ENCODE measurements around the gene INPP5B. TPM values are rescaled to one million over a fixed set of nuclear protein-coding genes. Genes with fewer than 3 reads are reported as not detected.

The INPP5B gene
- total and polyA plus RNA-seq, 11 donors, result 6.5 to 16.2 (median 12.1) TPM

DNA sequence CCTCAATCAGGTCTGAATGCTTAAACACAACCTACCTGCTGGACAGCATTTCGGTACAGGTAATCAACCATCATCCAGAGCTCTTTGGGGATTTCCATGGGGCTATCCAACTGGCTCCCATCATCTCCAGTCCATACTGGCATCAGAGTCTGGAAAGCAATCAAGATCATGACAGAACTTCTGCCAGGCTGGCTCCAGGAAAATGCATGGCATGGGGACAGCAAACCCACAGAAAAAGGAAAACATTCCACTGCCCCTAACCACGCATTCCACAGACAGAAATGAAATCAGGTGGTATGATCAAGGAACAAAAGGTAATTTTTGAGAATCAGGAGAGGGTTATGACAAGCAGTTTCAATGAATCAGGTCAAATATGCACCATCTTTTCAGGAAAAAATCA, 78.4 kb downstream of the INPP5B start:
- Histone ChIP-seq H3K27me3 (no peaks in the 10 kb centered on the region), H3K27ac (no peak overlapping the region), H3K36me3 (peaks cover 0 to 100% (median 95%) of the 10 kb centered on the region in 9 donors), H3K4me3 (no peak overlapping the region), H3K4me1 (no peaks in the 10 kb centered on the region), H3K9me3 (no peaks in the 10 kb centered on the region)
- ATAC-seq (no peak), DNase-seq (no peak)
- 89 to 96% (median 93%) methylated on average over 2 of the region's 2 CpGs for WGBS, 4 donors
- no peak for TF ChIP-seq POLR2A (IDR thresholded peaks at IDR 0.05)
- TF ChIP-seq, protein P1, sequence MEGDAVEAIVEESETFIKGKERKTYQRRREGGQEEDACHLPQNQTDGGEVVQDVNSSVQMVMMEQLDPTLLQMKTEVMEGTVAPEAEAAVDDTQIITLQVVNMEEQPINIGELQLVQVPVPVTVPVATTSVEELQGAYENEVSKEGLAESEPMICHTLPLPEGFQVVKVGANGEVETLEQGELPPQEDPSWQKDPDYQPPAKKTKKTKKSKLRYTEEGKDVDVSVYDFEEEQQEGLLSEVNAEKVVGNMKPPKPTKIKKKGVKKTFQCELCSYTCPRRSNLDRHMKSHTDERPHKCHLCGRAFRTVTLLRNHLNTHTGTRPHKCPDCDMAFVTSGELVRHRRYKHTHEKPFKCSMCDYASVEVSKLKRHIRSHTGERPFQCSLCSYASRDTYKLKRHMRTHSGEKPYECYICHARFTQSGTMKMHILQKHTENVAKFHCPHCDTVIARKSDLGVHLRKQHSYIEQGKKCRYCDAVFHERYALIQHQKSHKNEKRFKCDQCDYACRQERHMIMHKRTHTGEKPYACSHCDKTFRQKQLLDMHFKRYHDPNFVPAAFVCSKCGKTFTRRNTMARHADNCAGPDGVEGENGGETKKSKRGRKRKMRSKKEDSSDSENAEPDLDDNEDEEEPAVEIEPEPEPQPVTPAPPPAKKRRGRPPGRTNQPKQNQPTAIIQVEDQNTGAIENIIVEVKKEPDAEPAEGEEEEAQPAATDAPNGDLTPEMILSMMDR (IDR thresholded peaks at IDR 0.05), result no peak
- intact Hi-C loops (cut with DNase I), result loop anchor here in 2 of 10 donors (10.0 kb wide), 2 partner anchors 116 to 174 kb away; partner anchors contain the start of gene CDCA8 (in 1 of the 2)

DNA sequence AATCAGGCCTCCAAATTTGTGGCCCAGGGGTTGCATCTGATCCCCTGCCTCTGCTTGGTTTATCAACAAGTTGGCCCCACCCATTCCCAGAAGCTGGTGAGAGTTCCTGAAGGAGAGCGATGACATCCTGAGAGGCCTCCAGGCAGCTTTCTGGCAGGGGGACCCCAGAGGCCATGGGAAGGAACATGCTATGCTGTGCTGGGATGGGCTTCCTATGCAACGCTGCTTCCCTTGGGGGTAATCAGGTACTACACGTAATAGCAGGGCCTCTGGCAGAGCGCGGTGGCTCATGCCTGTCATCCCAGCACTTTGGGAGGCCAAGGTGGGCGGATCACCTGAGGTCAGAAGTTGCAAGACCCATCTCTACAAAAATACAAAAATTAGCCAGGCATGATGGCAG, 79.1 kb downstream of the INPP5B start:
- no peaks in the 10 kb centered on the region for H3K4me1 ChIP-seq
- H3K27me3 ChIP-seq, result no peaks in the 10 kb centered on the region
- no peak for ATAC-seq
- no peak for TF ChIP-seq POLR2A (IDR thresholded peaks at IDR 0.05)
- TF ChIP-seq, protein P1 (IDR thresholded peaks at IDR 0.05), result no peak
- DNase-seq, result no peak
- WGBS, 4 donors, result 82 to 87% (median 84%) methylated on average over 6 of the region's 6 CpGs
- H3K4me3 ChIP-seq, result no peak overlapping the region
- no peaks in the 10 kb centered on the region for H3K9me3 ChIP-seq
- intact Hi-C loops (cut with DNase I), result loop anchor here in 2 of 10 donors (10.0 kb wide), 2 partner anchors 117 to 173 kb away; partner anchors contain the start of gene CDCA8 (in 1 of the 2)
- no peak overlapping the region for H3K27ac ChIP-seq
- peaks cover 0 to 100% (median 95%) of the 10 kb centered on the region in 9 donors for H3K36me3 ChIP-seq

DNA sequence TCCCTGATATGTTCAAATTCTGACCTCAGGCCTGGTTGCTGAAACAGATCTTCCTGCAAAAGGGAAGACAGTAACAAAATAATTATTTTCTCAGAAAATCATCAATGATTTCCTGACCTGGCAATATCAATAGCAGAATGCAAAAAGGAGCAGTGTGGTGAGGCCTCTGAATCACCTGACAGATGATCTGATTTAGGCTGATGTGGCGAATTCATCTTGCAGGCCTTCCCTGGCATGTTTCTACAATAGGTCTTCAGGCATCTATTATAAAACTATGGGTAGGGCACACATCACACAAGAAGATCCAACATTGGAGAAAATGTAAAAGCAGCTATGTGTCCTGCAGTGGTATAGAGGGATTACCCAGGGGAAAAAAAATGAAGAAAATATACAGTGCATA, 80.4 kb downstream of the INPP5B start:
- no peak for ATAC-seq
- WGBS, 4 donors, result 94 to 97% (median 96%) methylated on average over 1 of the region's 1 CpG

GRCh38 chr1:37865348-37866120, 81.3 kb downstream of the INPP5B start:
- TF ChIP-seq POLR2A (IDR thresholded peaks at IDR 0.05), result no peak
- TF ChIP-seq, protein P1 (IDR thresholded peaks at IDR 0.05), result no peak
- H3K36me3 ChIP-seq, result peaks cover 0 to 97% (median 95%) of the 10 kb centered on the region in 9 donors
- no peak overlapping the region for H3K4me3 ChIP-seq
- no peak overlapping the region for H3K27ac ChIP-seq
- 89 to 98% (median 90%) methylated on average over 6 of the region's 6 CpGs for WGBS, 4 donors
- DNase-seq (no peak), ATAC-seq (no peak)
- no peaks in the 10 kb centered on the region for H3K9me3 ChIP-seq
- intact Hi-C loops (cut with DNase I), result loop anchor here in 2 of 10 donors (10.0 kb wide), 2 partner anchors 119 to 171 kb away; partner anchors contain the start of gene CDCA8 (in 1 of the 2)
- H3K27me3 ChIP-seq, result no peaks in the 10 kb centered on the region
- peaks cover 0 to 2% (median under 1%) of the 10 kb centered on the region in 12 donors for H3K4me1 ChIP-seq

More for the DNA sequence above, 80.4 kb downstream of the INPP5B start:
- Histone ChIP-seq H3K4me1 (no peaks in the 10 kb centered on the region), H3K36me3 (peaks cover 0 to 100% (median 97%) of the 10 kb centered on the region in 9 donors), H3K4me3 (no peak overlapping the region), H3K27ac (no peak overlapping the region), H3K9me3 (no peaks in the 10 kb centered on the region), H3K27me3 (no peaks in the 10 kb centered on the region)
- no peak for TF ChIP-seq POLR2A (IDR thresholded peaks at IDR 0.05)
- TF ChIP-seq, protein P1 (IDR thresholded peaks at IDR 0.05), result no peak
- intact Hi-C loops (cut with DNase I), result loop anchor here in 2 of 10 donors (10.0 kb wide), 2 partner anchors 118 to 172 kb away; partner anchors contain the start of gene CDCA8 (in 1 of the 2)
- DNase-seq, result no peak

Measured in heart left ventricle (tissue), 16 donors.